ENCODE measurements around the gene NGEF.
"Not testable (repeated sequence)": the region's sequence is repeated elsewhere in the genome, so short reads cannot be mapped to it uniquely, and the experiment has no call there.

The NGEF gene

DNA sequence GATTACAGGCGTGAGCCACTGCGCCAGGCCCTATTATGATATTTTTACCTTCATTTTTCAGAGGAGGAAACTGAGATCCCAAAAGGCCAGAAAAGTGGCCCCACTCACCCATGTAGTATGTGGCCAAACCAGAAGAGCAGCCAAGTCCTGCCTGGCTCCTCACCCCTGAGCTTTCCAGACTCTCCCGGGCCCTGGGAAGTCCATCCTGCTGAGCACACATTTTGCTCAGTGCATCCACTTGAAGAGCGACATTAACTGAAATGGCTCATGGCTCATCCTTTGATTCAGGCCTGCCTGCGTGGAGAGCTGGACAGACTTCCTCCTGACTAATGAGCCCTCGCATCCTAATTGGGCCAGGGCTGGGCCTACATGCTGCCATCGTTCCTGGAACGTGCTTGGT is 9.5 kb upstream of the NGEF start:
- DNase-seq: no peak

DNA sequence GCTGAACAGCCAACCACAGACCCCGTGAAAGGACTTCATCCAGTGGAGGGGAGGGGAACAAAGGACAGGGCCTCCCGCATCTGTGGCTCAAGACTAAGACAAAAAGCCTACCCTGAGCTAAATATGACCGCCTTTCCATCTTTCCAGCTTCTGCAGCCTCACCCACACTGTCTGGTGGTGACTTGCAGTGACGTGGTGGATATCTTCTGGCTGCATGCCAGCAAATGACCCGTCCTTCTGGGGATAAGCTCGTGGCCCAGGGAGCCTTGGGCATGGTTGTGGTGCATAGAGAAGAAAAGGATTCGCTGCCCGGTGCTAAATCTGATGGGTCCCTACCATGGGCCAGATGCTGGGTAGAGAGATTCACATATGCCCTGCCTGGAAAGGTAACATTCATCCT is 8.7 kb upstream of the NGEF start:
- no peak for DNase-seq

DNA sequence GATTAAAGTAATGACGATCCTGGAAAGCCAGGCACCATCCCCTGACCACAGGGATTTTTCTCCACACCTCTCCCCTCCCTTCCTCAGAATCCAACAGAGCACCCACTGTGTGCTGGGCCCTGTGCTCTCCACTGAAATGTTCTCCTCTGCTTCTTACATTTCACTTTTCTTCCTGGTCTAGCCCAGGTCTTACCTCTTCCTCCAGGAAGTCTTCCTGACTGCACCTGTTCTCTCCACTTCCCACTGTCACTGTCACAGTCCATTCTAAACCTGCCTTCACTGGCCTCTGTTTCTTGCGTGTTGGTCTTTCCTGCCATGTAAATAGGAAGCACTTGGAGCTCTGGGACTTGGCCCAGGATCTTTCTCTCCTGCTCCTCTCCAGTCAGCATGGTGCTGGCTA is 7.4 kb upstream of the NGEF start:
- DNase-seq: no peak

DNA sequence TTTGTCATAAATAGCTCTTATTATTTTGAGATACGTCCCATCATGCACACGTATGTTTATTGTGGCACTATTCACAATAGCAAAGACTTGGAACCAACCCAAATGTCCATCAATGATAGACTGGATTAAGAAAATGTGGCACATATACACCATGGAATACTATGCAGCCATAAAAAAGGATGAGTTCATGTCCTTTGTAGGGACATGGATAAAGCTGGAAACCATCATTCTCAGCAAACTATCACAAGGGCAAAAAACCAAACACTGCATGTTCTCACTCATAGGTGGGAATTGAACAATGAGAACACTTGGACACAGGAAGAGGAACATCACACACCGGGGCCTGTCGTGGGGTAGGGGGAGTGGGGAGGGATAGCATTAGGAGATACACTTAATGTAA is 6.6 kb upstream of the NGEF start:
- not testable (repeated sequence) for DNase-seq

DNA sequence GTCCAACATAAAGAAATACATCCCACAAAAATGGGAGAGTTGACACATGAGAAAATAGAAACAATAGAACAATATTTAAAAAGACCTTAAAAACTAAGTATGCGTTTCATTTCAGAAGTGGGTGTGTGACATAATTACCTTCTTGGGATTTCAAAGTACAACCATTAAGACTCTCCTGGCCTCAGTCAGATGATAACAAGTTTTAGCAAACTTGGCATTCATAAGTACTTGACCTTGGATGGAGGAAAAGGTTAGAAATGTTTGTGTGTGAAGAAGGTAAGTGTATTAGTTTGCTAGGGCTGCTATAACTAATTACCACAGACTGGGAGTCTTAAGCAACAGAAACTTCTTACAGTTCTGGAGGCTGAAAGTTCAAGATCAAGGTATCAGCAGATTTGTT is 4.9 kb upstream of the NGEF start:
- no peak for DNase-seq

DNA sequence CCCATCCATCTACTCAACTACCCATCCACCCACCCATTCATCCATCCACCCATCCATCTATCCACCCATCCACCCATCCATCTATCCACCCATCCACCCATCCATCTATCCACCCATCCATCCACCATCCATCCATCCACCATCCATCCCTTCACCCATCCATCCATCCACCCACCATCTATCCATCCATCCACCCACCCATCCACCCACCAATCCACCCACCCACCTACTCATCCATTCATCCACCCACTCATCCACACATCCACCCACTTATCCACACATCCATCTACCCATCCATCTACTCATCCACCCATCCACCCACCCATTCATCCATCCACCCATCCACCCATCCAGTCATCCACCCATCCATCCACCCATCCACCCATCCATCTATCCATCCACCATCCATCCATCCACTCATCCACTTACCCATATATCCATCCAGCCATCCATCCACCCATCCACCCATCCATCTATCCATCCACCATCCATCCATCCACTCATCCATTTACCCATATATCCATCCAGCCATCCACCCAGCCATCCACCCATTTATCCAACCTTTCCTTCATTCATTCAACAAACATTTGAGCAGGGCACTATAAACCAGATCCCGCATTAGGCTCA is 2.1 kb upstream of the NGEF start:
- DNase-seq: no peak

DNA sequence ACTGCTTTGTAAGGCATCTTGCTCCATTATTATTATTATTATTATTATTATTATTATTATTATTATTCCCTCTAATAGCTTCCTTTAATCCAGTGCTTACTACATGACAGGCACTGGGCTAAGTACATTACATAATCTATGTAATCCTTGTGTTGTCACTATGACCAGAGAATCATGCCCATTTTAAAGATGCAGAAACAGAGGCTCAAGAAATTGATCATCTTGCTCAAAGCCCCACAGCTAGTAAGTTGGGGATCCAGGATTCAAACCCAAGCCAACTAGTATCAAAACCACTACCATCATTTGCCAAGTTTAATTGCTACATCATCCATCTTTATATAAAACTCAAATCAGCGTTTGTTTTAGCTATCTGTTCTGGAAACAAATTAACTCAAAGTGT is 594 bp upstream of the NGEF start:
- no peak for DNase-seq

DNA sequence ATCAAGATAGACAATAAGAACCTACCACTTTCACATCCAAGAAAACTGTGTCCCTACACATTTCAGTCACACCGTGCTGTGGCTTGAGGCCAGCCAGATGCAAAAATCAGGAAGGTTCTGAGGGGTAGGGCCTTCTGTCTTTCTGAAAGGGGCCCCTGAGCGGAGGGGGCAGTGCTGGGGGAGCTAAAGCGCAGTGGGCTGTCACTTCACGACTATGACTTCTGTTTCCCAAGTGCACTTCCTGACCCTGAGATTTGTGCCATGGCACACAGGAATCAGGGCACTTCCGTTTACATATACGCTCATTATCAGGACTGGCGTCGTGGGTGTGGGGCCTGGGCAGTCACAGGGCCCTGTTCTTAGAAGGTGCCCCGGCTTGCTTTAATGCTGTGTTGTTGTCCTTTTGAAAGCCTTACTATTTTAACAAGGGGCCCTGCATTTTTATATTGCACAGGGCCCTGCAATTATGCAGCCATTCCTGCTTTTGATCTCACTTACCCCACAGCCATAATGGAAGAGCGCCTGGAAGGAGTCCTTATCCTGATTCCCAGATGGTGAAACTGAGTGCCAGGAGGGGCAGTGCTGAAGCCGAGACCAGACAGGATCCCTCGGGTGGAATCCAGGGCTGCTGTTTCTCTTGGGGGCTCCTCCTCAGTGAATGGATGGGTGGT is 620 bp downstream of the NGEF start:
- peak; percentile 30 for DNase-seq

DNA sequence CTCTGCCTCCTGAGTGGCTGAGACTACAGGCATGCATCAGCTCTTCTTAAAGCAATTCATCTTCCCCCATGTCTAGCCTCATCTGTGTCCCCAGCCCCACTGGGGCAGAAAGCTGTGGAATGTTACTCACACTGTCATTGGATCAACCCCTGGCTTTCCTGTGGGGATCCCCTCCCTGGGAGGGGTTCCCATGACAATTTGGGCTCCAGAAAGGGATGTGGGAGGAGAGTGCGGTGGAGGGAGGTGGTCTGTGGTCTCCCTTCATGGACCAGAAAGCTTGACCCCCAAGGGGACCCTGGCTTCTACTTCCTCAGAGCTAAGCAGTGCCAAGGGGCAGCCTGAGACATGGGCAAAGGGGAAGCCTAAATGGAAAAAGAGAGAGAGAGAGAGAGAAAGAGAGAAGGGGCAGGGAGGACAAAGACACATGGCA is 1.3 kb downstream of the NGEF start:
- no peak for DNase-seq

DNA sequence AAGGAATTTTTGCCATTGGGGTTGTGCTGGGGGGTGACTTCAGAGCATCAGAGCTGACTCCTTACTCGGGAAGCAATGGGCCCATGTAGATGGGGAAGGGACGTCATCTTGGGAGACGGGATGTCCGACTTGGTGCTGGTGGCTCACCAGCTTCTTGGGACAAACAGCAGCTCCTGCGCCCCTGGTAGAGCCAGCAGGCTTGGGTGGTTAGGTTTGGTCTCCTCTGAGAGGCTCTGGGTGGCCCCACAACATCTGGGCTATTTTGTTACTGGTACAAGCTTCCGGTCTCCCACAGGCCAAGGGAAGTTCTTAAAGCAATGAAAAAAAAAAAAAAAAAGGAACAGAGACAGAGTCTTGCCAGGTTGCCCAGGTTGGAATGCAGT is 1.8 kb downstream of the NGEF start:
- no peak for DNase-seq

DNA sequence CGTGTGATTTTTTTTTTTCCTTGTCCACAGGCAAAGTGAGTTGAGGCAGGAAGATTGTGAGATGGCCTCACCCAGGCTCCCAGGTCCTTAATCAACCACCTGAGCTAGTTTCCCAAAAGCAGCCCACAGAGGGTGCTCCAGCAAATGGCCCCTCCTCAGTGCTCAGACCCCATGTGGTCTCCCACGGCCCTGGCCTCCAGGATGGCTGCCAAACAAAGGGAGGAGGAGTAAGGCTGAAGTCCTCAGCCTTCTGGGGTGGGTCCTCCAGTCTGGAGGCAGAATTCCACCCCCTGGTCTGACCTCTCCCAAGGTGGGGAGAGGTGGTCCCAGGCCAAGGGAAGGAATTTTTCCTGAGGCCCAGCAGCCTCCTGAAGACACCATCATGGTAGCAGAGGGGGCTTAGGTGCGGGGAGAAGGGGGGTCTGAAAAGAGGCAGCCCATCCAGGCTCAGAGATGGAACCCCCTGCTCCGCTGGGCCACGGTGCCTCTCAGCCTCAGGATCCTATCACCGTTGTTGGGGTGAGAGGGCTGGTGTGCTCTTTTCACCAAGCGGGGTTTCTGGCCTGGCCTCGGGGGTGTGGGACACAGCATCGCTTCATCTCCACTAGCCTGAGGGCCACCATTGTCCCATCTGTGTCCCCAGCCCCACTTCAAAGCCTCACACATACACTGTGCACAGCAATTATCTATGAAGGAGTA is 2.3 kb downstream of the NGEF start:
- no peak for DNase-seq

DNA sequence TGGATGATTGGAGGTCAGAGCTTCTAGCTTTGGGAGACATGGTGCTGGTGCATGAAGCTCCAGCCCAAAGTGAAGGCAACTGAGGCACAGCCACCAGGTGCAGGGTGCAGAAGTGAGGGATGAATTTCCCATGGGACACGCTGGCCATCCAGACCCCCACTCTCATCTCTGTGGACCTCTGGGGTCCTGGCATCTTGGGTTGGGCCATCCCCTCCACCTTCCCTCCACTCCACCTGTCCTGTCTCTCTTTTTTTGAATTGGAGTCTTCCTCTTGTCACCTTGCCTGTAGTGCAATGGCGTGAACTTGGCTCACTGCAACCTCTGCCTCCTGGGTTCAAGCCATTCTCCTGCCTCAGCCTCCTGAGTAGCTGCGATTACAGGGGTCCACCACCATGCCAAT is 3.4 kb downstream of the NGEF start:
- DNase-seq: no peak

DNA sequence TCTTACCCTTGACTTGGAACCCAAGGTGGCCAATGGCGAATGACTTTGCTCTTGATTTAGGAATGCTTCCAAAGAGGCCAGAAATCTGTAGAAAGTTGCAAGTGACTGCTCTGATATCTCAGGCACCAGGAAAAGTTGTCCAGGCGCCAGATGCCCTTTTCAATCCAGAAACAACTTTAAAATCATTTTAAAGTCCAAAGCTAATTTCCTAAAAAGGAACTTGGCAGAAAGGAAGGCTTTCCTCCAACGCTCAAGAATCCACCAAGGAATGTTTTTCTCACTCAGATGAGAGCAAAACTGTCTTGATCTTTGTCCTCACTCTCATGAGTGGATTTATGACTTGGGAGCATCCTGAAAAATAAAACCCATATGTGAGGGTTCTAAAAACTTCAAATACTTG is 5.3 kb downstream of the NGEF start:
- DNase-seq: no peak

DNA sequence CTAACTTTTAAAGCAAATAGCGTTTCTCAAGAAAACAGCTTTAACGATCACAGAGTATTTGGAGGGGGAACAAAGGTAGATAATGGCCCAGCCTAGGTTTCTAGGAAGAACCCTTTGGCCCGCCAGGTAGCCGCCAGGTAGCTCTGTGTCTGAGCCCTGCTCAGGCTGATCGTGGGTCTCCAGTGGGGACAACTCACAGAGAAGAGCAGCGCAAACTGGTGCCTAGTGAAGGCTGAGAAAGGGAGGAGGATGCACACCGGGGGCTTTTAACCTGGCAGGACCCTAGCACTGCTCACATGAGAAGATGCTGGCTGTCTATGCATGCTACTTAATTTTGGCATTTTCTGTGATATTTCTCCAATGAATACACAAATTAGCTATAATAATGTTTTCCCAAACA is 5.8 kb downstream of the NGEF start:
- no peak for DNase-seq

DNA sequence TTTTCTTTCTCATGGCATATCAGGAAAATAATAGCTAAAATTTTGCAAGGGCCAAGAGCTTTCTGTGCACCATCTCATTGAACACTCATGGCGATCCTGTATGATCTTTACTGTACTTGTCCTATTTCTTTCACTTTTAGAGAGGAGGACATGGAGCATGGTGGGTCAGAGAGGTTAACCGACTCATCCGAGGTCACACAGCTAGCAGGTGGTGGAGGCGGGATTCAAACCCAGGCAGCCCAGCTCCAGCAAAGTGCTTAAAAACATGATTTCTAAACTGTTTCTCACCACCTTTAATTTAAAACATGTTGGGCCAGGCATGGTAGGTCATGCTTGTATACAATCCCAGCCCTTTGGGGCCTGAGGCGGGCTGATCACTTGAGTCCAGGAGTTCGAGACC is 6.4 kb downstream of the NGEF start:
- no peak for DNase-seq

DNA sequence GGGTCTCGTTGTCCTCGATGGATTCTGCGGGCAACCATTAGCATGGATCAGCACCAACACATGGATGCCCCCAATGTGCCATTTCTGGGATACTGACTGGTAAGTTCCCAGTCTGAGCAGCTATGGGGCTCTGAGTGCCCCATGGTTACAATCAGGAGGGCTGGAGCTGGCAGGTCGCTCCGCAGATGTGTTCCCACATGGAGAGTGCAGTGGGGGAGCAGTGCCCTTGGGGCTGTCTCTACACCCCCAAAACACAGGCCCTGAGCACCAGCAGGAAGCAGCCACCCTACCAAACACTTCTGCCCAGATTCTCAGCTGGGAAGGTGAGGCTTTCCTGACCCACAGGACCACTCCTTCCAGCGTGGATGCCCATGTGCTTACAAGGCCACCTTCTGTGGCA is 8.0 kb downstream of the NGEF start:
- no peak for DNase-seq

DNA sequence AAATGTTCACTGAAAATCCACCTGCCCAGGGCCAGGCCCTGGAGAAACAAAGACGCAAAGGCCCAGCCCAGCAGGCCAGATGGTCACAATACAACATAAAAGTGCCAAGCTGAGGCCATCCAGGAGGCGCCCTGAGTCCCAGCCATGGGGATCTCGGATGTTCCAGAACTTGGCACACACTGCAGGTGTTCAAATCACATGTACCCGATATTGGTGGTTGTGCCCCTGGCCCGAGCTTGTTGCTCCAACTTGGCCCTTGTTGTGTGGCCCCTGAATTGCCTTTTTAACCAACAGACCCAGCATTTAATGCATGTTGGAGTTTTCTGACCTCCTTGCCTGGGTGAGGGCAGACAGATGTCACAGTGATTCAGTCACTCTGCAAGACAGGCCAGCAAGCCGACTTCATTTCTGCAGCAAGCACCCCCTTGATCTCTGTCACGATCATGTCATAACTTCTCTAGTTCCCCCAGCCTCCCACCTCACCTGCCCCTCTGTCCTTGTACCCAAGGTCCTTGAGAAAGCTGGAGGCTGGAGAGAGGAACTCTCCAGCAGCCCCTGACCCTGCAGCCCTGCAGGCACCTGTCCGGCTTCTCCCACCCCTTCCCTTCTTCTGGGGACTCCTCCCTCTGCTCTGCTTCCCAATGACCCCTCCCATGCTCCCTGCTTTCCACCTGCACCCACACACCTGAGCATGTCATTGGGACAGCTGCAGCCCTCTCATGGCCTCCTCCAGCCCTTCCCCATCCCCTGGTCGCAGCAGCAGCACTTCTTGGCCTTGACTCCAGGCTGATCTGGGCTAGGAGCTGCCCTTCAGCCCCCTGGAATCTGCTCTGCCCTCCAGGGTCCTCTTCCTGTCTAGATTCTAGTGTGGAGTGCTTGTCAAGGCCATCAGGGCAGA is 9.1 kb downstream of the NGEF start:
- DNase-seq: no peak

DNA sequence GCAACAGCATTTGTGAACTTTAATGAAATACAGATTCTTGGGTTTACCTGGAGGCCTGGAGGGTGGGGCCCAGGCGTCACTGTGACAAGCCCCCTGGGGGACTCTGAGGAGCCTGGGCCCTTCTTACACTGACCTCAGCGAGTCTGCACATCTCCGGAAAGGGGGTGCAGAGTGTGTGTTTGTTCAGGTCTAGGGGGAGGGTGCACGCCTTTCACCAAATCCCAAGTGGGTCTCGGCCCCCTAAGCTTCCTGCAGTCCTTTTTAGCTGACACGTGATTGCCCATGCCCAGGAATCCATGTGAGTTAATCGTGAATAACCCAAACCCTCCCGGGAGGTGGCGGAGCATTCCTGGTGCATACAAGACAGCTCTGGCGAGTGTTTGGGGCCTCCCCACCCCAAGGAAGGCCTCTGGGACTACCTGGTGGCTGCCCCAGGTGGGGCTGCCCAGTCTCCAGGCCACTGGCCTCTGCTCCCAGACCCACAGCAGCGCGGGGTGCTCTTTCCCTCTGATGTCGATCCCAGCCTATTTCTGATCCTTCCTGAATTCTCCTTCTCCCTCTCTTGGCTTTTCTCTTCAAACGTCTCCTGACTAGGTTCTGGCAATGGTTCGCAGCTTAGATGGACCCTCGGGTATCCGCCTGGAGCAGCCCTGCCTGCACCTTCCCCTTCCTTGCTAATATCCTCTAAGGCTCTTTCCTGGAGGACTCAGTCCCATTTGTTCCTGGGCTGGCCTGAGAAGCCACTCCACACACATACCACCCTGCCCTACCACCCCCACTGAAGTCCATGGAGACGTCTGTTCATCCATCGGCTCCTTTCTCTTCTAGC is 10.0 kb downstream of the NGEF start:
- no peak for DNase-seq

DNA sequence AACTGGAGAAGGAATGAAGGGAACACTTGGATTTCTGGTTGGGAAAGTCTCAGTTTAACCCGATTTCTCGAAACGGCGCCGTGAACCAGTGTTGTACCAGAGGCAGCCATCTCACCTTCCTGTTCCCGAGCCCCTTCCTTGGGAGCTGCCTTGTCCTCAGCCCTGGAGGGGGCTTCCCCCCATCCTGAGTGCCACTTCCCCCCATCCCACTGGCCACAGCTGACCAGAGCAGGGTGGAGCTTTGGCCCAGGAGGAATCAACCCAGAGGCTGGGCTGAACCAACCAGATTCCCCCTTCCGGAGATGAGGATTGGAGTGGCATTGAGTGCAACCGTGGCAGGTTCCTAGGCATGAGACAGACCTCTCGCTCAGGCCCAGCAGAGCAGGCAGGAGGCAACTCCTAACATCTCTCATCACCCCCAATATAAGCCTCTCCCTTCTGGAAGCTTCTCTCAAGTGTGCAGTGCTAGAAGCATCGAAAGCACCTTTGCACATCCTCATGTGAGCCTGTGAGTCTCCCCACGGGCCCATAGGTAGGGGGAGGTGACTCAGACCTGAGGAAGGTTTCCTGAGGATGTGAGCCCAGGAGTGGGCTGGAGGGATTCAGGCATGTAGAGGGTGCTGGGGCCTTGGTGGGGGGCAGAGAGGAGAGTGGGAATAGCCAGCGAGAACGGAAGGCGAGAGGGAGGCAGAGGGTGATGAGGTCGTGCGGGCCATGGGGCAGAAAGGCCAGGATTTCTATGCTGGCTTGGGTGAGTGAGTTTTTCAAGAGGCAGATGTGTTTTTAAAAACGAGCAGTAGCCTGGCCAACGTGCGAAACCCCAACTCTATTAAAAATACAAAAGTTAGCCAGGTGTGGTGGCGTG is 11.9 kb downstream of the NGEF start:
- no peak for DNase-seq

DNA sequence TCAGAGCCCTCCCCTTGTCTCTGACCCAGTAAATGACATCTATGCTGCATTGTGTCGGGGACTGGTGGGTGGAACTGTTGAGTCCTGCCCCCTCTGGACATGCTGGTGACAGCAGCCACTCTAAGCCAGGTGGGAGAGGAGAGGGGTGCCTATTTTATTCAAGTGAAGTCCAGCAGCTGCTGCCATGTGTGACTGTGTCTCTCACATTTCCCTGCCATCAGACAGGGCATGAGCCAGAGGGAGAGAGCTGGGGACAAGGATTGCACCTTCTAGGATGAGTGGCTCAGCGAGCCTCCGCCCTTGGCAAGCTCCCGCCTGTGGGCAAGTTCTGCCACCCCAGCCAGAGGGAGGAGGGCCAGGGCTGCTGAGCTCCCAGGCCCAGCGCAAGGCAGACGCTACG is 13.7 kb downstream of the NGEF start:
- DNase-seq: no peak

DNA sequence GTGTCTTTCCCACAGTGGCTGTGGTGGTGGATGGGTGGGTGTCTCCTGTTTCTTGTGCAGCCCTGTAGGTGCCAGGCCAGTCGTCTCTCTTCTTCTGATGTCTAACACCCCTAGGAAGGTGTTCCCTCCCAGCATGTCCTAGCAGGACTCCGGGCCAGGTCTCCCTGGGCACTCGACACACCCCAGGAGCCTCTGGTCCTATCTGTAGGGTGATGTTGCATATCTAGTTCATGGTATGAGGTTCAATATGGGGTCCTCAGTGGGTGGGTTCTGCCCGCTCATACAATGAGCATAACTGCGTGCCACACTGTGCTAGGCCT is 14.4 kb downstream of the NGEF start:
- DNase-seq: no peak

All from inflammatory macrophage treated with lipopolysaccharide for 4 hours (primary cell).